IPS-18a (cell line): ENCODE results near the gene ATP6V0E1.

ENCODE experiments used
- H3K27ac ChIP-seq: one replicate; pipeline ENCODE4 v1.5.1; 2013; ENCODE audit warnings: low read length
- H3K27me3 ChIP-seq: one replicate; pipeline ENCODE4 v1.6.1; 2013; ENCODE audit warnings: mild to moderate bottlenecking, low read length; ENCODE audit not compliant: control insufficient read depth, insufficient read depth
- H3K36me3 ChIP-seq: one replicate; pipeline ENCODE4 v1.6.1; 2013; ENCODE audit warnings: low read depth, low read length; ENCODE audit not compliant: control insufficient read depth
- H3K4me1 ChIP-seq: one replicate; pipeline ENCODE4 v1.6.1; 2013; ENCODE audit warnings: low read depth, low read length; ENCODE audit not compliant: control insufficient read depth
- H3K4me3 ChIP-seq: one replicate; pipeline ENCODE4 v1.5.1; 2013; ENCODE audit warnings: low read length
- H3K9ac ChIP-seq: one replicate; pipeline ENCODE4 v1.6.1; 2013; ENCODE audit warnings: mild to moderate bottlenecking, low read length, moderate library complexity
- H3K9me3 ChIP-seq: one replicate; pipeline ENCODE4 v1.6.1; 2013; ENCODE audit warnings: low read depth, low read length; ENCODE audit not compliant: control insufficient read depth

The ATP6V0E1 gene

GRCh38 chr5:172985596-172985995 lies 2.0 kb downstream of the ATP6V0E1 start:
- Histone ChIP-seq H3K9me3 (no peaks in the 10 kb centered on the region), H3K9ac (no peak overlapping the region), H3K4me3 (peak overlapping the region; percentile 24), H3K27me3 (no peaks in the 10 kb centered on the region), H3K36me3 (no peaks in the 10 kb centered on the region), H3K27ac (no peak overlapping the region), H3K4me1 (no peaks in the 10 kb centered on the region)

- no peak overlapping the region for H3K9ac ChIP-seq
- H3K27me3 ChIP-seq = no peaks in the 10 kb centered on the region
- H3K4me1 ChIP-seq = no peaks in the 10 kb centered on the region
- no peak overlapping the region for H3K4me3 ChIP-seq
- H3K9me3 ChIP-seq = no peaks in the 10 kb centered on the region
- no peak overlapping the region for H3K27ac ChIP-seq
- H3K36me3 ChIP-seq = no peaks in the 10 kb centered on the region
Observed at GRCh38 chr5:172988276-172988675, 4.7 kb downstream of the ATP6V0E1 start.

GRCh38 chr5:172990776-172991175 lies 7.2 kb downstream of the ATP6V0E1 start:
- no peak overlapping the region for H3K27ac ChIP-seq
- no peak overlapping the region for H3K9ac ChIP-seq
- no peaks in the 10 kb centered on the region for H3K27me3 ChIP-seq
- H3K4me3 ChIP-seq = no peak overlapping the region
- peaks cover 10% of the 10 kb centered on the region for H3K36me3 ChIP-seq
- no peaks in the 10 kb centered on the region for H3K4me1 ChIP-seq
- no peaks in the 10 kb centered on the region for H3K9me3 ChIP-seq

- Histone ChIP-seq H3K9ac (no peak overlapping the region), H3K36me3 (peaks cover 17% of the 10 kb centered on the region), H3K4me3 (no peak overlapping the region), H3K27me3 (no peaks in the 10 kb centered on the region), H3K4me1 (no peaks in the 10 kb centered on the region), H3K27ac (no peak overlapping the region), H3K9me3 (no peaks in the 10 kb centered on the region)
Observed at GRCh38 chr5:172994405-172994804, 10.8 kb downstream of the ATP6V0E1 start.

- Histone ChIP-seq H3K36me3 (peaks cover 17% of the 10 kb centered on the region), H3K9ac (no peak overlapping the region), H3K4me3 (no peak overlapping the region), H3K4me1 (no peaks in the 10 kb centered on the region), H3K27me3 (no peaks in the 10 kb centered on the region), H3K9me3 (no peaks in the 10 kb centered on the region), H3K27ac (no peak overlapping the region)
Observed at GRCh38 chr5:172999372-172999973, 15.9 kb downstream of the ATP6V0E1 start.

GRCh38 chr5:172999974-173000373 lies 16.4 kb downstream of the ATP6V0E1 start:
- Histone ChIP-seq H3K9ac (no peak overlapping the region), H3K36me3 (peaks cover 13% of the 10 kb centered on the region), H3K27ac (no peak overlapping the region), H3K4me1 (no peaks in the 10 kb centered on the region), H3K9me3 (no peaks in the 10 kb centered on the region), H3K27me3 (no peaks in the 10 kb centered on the region), H3K4me3 (no peak overlapping the region)

GRCh38 chr5:173001229-173001841 lies 17.8 kb downstream of the ATP6V0E1 start:
- Histone ChIP-seq H3K27me3 (no peaks in the 10 kb centered on the region), H3K9me3 (no peaks in the 10 kb centered on the region), H3K4me3 (no peak overlapping the region), H3K27ac (no peak overlapping the region), H3K4me1 (no peaks in the 10 kb centered on the region), H3K9ac (no peak overlapping the region), H3K36me3 (peaks cover 4% of the 10 kb centered on the region)

GRCh38 chr5:173003360-173003759 lies 19.8 kb downstream of the ATP6V0E1 start:
- Histone ChIP-seq H3K4me3 (no peak overlapping the region), H3K9me3 (no peaks in the 10 kb centered on the region), H3K36me3 (no peaks in the 10 kb centered on the region), H3K9ac (no peak overlapping the region), H3K27ac (no peak overlapping the region), H3K27me3 (no peaks in the 10 kb centered on the region), H3K4me1 (no peaks in the 10 kb centered on the region)

- Histone ChIP-seq H3K27me3 (no peaks in the 10 kb centered on the region), H3K4me1 (no peaks in the 10 kb centered on the region)
Observed at GRCh38 chr5:173004013-173004412, 20.4 kb downstream of the ATP6V0E1 start.

GRCh38 chr5:173004447-173004846 lies 20.9 kb downstream of the ATP6V0E1 start:
- Histone ChIP-seq H3K4me1 (no peaks in the 10 kb centered on the region), H3K9me3 (no peaks in the 10 kb centered on the region), H3K4me3 (no peak overlapping the region), H3K9ac (no peak overlapping the region), H3K27ac (no peak overlapping the region), H3K36me3 (no peaks in the 10 kb centered on the region), H3K27me3 (no peaks in the 10 kb centered on the region)

More at GRCh38 chr5:173004013-173004412, 20.4 kb downstream of the ATP6V0E1 start:
- H3K36me3 ChIP-seq = no peaks in the 10 kb centered on the region
- no peak overlapping the region for H3K9ac ChIP-seq
- no peak overlapping the region for H3K27ac ChIP-seq
- no peaks in the 10 kb centered on the region for H3K9me3 ChIP-seq
- no peak overlapping the region for H3K4me3 ChIP-seq

- H3K27ac ChIP-seq = no peak overlapping the region
- no peaks in the 10 kb centered on the region for H3K27me3 ChIP-seq
- H3K9ac ChIP-seq = no peak overlapping the region
- no peak overlapping the region for H3K4me3 ChIP-seq
- no peaks in the 10 kb centered on the region for H3K36me3 ChIP-seq
- no peaks in the 10 kb centered on the region for H3K9me3 ChIP-seq
- H3K4me1 ChIP-seq = no peaks in the 10 kb centered on the region
Observed at GRCh38 chr5:173010021-173010420, 26.4 kb downstream of the ATP6V0E1 start.
